ENCODE results near the gene RPA3.

The RPA3 gene

GRCh38 chr7:7718492-7718891, at the start of gene RPA3:
Gene RPA3 (minus strand): TSS chr7:7718607. CDS start chr7:7640418, 78,189 bp downstream.
- DNase-seq = no peak

GRCh38 chr7:7766671-7767070, 48.3 kb upstream of the RPA3 start:
- no peak for DNase-seq

GRCh38 chr7:7765422-7765821, 47.0 kb upstream of the RPA3 start:
- no peak for DNase-seq

GRCh38 chr7:7764520-7765396, 46.4 kb upstream of the RPA3 start:
- no peak for DNase-seq

GRCh38 chr7:7761974-7762779, 43.8 kb upstream of the RPA3 start:
- no peak for DNase-seq

- no peak for DNase-seq
Observed at GRCh38 chr7:7761340-7761973, 43.0 kb upstream of the RPA3 start.

- no peak for DNase-seq
Observed at GRCh38 chr7:7757576-7757975, 39.2 kb upstream of the RPA3 start.

- DNase-seq = no peak
Observed at GRCh38 chr7:7756577-7756976, 38.2 kb upstream of the RPA3 start.

- no peak for DNase-seq
Observed at GRCh38 chr7:7751243-7752092, 33.1 kb upstream of the RPA3 start.

GRCh38 chr7:7750571-7751242, 32.3 kb upstream of the RPA3 start:
- DNase-seq = no peak

GRCh38 chr7:7746458-7746857, 28.1 kb upstream of the RPA3 start:
- no peak for DNase-seq

- DNase-seq = no peak
Observed at GRCh38 chr7:7745966-7746365, 27.6 kb upstream of the RPA3 start.

- DNase-seq = no peak
Observed at GRCh38 chr7:7745258-7745657, 26.9 kb upstream of the RPA3 start.

GRCh38 chr7:7742223-7742622, 23.8 kb upstream of the RPA3 start:
- no peak for DNase-seq

- no peak for DNase-seq
Observed at GRCh38 chr7:7740037-7740355, 21.6 kb upstream of the RPA3 start.

- DNase-seq = no peak
Observed at GRCh38 chr7:7739204-7740036, 21.0 kb upstream of the RPA3 start.

GRCh38 chr7:7738622-7739021, 20.2 kb upstream of the RPA3 start:
- no peak for DNase-seq

GRCh38 chr7:7738177-7738576, 19.8 kb upstream of the RPA3 start:
- DNase-seq = no peak

GRCh38 chr7:7737674-7738073, 19.3 kb upstream of the RPA3 start:
- DNase-seq = no peak

GRCh38 chr7:7736671-7737070, 18.3 kb upstream of the RPA3 start:
- no peak for DNase-seq

GRCh38 chr7:7732621-7733281, 14.3 kb upstream of the RPA3 start:
- DNase-seq = no peak
